HepG2 (cell line): ENCODE measurements around the gene ZNF383. TPM values are rescaled to one million over a fixed set of nuclear protein-coding genes. Genes with fewer than 3 reads are reported as not detected.

Experiments
- FOXA1 ChIP-seq, 2 experiments: fragments of 450-650 bp in 1 of 2; sonication (generic) in 1 of 2; formaldehyde crosslinking in 1 of 2; IDR thresholded peaks; 2 replicates each; pipeline versions ENCODE4 v1.4.0 to v1.6.1; 2016 to 2020; ENCODE audit warnings: missing genetic modification reagents in 1 of 2
- MTA1 ChIP-seq: sonication (generic); formaldehyde crosslinking; IDR thresholded peaks from 2 replicates; pipeline ENCODE4 v1.4.0; 2020; ENCODE audit warnings: missing genetic modification reagents, mild to moderate bottlenecking, borderline replicate concordance
- MTA3 ChIP-seq: sonication (generic); formaldehyde crosslinking; IDR thresholded peaks from 2 replicates; pipeline ENCODE4 v1.4.0; 2020; ENCODE audit warnings: missing genetic modification reagents
- MYNN ChIP-seq: sonication (generic); formaldehyde crosslinking; IDR thresholded peaks from 2 replicates; pipeline ENCODE4 v1.4.0; 2020; ENCODE audit warnings: mild to moderate bottlenecking, low read depth, missing genetic modification reagents
- NFKB2 ChIP-seq: sonication (generic); formaldehyde crosslinking; IDR thresholded peaks from 2 replicates; pipeline ENCODE4 v1.4.0; 2020; ENCODE audit warnings: missing genetic modification reagents, borderline replicate concordance
- RXRA ChIP-seq: sonication (generic); formaldehyde crosslinking; IDR thresholded peaks from 2 replicates; pipeline ENCODE4 v1.5.1; 2020; ENCODE audit warnings: missing genetic modification reagents
- SETDB1 ChIP-seq: sonication (generic); formaldehyde crosslinking; IDR thresholded peaks from 2 replicates; pipeline ENCODE4 v1.5.1; 2020; ENCODE audit warnings: missing genetic modification reagents, mild to moderate bottlenecking, borderline replicate concordance
- TCF7 ChIP-seq: sonication (generic); IDR thresholded peaks from 2 replicates; pipeline ENCODE4 v1.6.1; 2016; ENCODE audit warnings: antibody characterized with exemption, low read depth
- ZNF143 ChIP-seq: sonication (generic); formaldehyde crosslinking; IDR thresholded peaks from 2 replicates; pipeline ENCODE4 v1.4.0; 2020; ENCODE audit warnings: missing genetic modification reagents
- ZNF383 ChIP-seq: sonication (generic); formaldehyde crosslinking; IDR thresholded peaks from 2 replicates; pipeline ENCODE4 v1.4.0; 2020; ENCODE audit warnings: missing genetic modification reagents, mild to moderate bottlenecking, borderline replicate concordance
- ZNF567 ChIP-seq: sonication (generic); formaldehyde crosslinking; IDR thresholded peaks from 2 replicates; pipeline ENCODE4 v1.8.1; 2023; ENCODE audit warnings: mild to moderate bottlenecking, missing genetic modification reagents, borderline replicate concordance
- ZNF660 ChIP-seq: sonication (generic); formaldehyde crosslinking; IDR thresholded peaks from 2 replicates; pipeline ENCODE4 v1.5.1; 2020; ENCODE audit warnings: mild to moderate bottlenecking, low read depth, missing genetic modification reagents, borderline replicate concordance
- ZNF782 ChIP-seq: sonication (generic); formaldehyde crosslinking; IDR thresholded peaks from 2 replicates; pipeline ENCODE4 v1.4.0; 2020; ENCODE audit warnings: missing genetic modification reagents, mild to moderate bottlenecking, borderline replicate concordance
- ZNF788 ChIP-seq: sonication (generic); formaldehyde crosslinking; IDR thresholded peaks from 2 replicates; pipeline ENCODE4 v1.5.0; 2020; ENCODE audit warnings: mild to moderate bottlenecking, missing genetic modification reagents, borderline replicate concordance
- polyA plus RNA-seq, 8 experiments: library from polyadenylated mRNA; depleted of rRNA in 3 of 8; stranded (reverse) in 7 of 8; unstranded in 1 of 8; fragments of >200 nt; fragmentation: Illumina TruSeq in 4 of 8; extraction: Trizol in 4 of 8; gene quantifications; 2 replicates each; pipeline versions ENCODE4 v1.2.1 to v1.2.3, GENCODE V29; 2011 to 2016; ENCODE audit warnings: low read depth in 4 of 8, missing spikeins in 1 of 8, mixed read lengths in 1 of 8; ENCODE audit not compliant: insufficient read depth in 1 of 8
- total RNA-seq, 5 experiments: library from RNA; depleted of rRNA; stranded (reverse); fragments of >200 nt; fragmentation: Illumina TruSeq; extraction: Trizol; gene quantifications; 2 replicates each; pipeline ENCODE4 v1.2.3, GENCODE V29; 2016; ENCODE audit warnings: low read depth in 1 of 5
- TF ChIP-seq, protein P1 (sequence below): IDR thresholded peaks from 2 replicates; pipeline ENCODE4 v1.6.1; 2016; ENCODE audit warnings: mild to moderate bottlenecking
- TF ChIP-seq, protein P2 (sequence below): sonication (generic); formaldehyde crosslinking; IDR thresholded peaks from 2 replicates; pipeline ENCODE4 v1.4.0; 2020; ENCODE audit warnings: missing genetic modification reagents
- TF ChIP-seq, protein P3 (sequence below): fragments of 450-650 bp; IDR thresholded peaks from 2 replicates; pipeline ENCODE4 v1.6.1; 2017; ENCODE audit warnings: mild to moderate bottlenecking
- TF ChIP-seq, protein P4 (sequence below): IDR thresholded peaks from 2 replicates; pipeline ENCODE4 v1.6.1; 2016; ENCODE audit warnings: mild to moderate bottlenecking, missing biosample characterization, missing genetic modification reagents
- TF ChIP-seq, protein P5 (sequence below): sonication (generic); formaldehyde crosslinking; conservative IDR thresholded peaks from 2 replicates; pipeline ENCODE4 v1.4.0; 2020; ENCODE audit warnings: missing genetic modification reagents
- TF ChIP-seq, protein P6 (sequence below): sonication (generic); formaldehyde crosslinking; IDR thresholded peaks from 2 replicates; pipeline ENCODE4 v1.4.0; 2020; ENCODE audit warnings: mild to moderate bottlenecking, missing genetic modification reagents

Gene ZNF383
- total and polyA plus RNA-seq, 2 of the 13 experiments (the other 11 are each of a cell fraction or from before 2014, with no cell fraction given), result 2.6 to 4.1 TPM

DNA sequence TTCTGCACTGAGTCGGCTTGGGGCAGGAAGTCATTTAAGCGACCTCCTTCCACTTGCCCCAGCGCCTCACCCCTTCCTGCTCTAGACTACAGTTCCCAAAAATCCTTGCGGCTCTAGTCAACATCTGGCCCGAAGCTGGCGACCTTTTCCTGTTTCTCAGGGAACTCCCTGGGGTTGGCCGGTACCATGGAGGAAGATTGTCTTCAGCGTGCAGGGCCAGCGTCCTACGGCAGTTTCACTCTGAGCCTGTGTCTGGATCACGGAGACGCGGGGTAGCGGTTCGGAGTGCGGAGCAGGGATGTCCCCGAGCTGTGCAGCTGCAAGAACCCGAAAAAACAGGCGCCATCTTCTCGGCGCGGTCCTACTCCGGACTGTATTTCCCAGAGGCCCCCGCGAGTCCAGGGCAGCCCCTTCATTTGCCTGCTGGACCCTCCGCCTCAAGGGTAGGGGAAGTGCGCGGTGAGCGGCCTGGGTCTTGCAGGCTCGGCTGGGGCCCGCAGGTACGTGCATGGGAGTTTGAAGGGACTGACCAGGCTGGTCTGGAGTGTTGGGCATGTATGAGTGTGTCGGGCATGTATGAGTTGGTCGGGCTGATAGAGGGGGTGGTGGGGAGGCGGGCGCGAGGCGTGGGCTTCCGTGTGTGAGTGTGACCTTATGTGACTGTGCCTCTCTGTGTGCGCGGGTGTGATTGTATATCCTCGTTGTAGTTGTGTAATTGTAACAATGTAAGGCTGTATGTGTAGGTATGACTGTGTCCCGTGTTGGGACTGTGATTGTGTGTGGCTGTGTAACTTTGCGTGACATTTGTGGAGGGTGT lies at the start of gene ZNF383 (continued):
- TF ChIP-seq, protein P1, sequence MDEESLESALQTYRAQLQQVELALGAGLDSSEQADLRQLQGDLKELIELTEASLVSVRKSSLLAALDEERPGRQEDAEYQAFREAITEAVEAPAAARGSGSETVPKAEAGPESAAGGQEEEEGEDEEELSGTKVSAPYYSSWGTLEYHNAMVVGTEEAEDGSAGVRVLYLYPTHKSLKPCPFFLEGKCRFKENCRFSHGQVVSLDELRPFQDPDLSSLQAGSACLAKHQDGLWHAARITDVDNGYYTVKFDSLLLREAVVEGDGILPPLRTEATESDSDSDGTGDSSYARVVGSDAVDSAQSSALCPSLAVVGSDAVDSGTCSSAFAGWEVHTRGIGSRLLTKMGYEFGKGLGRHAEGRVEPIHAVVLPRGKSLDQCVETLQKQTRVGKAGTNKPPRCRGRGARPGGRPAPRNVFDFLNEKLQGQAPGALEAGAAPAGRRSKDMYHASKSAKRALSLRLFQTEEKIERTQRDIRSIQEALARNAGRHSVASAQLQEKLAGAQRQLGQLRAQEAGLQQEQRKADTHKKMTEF (CRISPR knock-in tag), result peak; percentile 76; the same call in 1 of the 2 replicates
- TF ChIP-seq NFKB2 (CRISPR knock-in tag), result peak; percentile 70; the same call in 1 of the 2 replicates
- TF ChIP-seq, protein P2, sequence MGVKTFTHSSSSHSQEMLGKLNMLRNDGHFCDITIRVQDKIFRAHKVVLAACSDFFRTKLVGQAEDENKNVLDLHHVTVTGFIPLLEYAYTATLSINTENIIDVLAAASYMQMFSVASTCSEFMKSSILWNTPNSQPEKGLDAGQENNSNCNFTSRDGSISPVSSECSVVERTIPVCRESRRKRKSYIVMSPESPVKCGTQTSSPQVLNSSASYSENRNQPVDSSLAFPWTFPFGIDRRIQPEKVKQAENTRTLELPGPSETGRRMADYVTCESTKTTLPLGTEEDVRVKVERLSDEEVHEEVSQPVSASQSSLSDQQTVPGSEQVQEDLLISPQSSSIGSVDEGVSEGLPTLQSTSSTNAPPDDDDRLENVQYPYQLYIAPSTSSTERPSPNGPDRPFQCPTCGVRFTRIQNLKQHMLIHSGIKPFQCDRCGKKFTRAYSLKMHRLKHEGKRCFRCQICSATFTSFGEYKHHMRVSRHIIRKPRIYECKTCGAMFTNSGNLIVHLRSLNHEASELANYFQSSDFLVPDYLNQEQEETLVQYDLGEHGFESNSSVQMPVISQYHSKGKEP, result no peak
- TF ChIP-seq, protein P3, sequence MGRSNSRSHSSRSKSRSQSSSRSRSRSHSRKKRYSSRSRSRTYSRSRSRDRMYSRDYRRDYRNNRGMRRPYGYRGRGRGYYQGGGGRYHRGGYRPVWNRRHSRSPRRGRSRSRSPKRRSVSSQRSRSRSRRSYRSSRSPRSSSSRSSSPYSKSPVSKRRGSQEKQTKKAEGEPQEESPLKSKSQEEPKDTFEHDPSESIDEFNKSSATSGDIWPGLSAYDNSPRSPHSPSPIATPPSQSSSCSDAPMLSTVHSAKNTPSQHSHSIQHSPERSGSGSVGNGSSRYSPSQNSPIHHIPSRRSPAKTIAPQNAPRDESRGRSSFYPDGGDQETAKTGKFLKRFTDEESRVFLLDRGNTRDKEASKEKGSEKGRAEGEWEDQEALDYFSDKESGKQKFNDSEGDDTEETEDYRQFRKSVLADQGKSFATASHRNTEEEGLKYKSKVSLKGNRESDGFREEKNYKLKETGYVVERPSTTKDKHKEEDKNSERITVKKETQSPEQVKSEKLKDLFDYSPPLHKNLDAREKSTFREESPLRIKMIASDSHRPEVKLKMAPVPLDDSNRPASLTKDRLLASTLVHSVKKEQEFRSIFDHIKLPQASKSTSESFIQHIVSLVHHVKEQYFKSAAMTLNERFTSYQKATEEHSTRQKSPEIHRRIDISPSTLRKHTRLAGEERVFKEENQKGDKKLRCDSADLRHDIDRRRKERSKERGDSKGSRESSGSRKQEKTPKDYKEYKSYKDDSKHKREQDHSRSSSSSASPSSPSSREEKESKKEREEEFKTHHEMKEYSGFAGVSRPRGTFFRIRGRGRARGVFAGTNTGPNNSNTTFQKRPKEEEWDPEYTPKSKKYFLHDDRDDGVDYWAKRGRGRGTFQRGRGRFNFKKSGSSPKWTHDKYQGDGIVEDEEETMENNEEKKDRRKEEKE, result no peak
- TF ChIP-seq FOXA1 (IDR thresholded peaks at IDR 0.05), result no peak
- TF ChIP-seq FOXA1 (CRISPR knock-in tag; IDR thresholded peaks at IDR 0.05), result peak; percentile 69
- TF ChIP-seq ZNF782 (CRISPR knock-in tag), result no peak
- TF ChIP-seq MTA1, result no peak
- TF ChIP-seq ZNF567 (CRISPR knock-in tag), result peak; percentile 76; the same call in 1 of the 2 replicates
- TF ChIP-seq ZNF788 (CRISPR knock-in tag), result peak; percentile 86; the same call in 1 of the 2 replicates
- TF ChIP-seq, protein P4, sequence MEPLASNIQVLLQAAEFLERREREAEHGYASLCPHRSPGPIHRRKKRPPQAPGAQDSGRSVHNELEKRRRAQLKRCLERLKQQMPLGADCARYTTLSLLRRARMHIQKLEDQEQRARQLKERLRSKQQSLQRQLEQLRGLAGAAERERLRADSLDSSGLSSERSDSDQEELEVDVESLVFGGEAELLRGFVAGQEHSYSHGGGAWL, result no peak; the same call in 1 of the 2 replicates
- TF ChIP-seq ZNF660 (CRISPR knock-in tag), result no peak
- TF ChIP-seq SETDB1, result no peak
- TF ChIP-seq, protein P5, sequence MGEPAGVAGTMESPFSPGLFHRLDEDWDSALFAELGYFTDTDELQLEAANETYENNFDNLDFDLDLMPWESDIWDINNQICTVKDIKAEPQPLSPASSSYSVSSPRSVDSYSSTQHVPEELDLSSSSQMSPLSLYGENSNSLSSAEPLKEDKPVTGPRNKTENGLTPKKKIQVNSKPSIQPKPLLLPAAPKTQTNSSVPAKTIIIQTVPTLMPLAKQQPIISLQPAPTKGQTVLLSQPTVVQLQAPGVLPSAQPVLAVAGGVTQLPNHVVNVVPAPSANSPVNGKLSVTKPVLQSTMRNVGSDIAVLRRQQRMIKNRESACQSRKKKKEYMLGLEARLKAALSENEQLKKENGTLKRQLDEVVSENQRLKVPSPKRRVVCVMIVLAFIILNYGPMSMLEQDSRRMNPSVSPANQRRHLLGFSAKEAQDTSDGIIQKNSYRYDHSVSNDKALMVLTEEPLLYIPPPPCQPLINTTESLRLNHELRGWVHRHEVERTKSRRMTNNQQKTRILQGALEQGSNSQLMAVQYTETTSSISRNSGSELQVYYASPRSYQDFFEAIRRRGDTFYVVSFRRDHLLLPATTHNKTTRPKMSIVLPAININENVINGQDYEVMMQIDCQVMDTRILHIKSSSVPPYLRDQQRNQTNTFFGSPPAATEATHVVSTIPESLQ (CRISPR knock-in tag), result no peak
- no peak for TF ChIP-seq TCF7
- 0 out of 2 replicates have a peak, but pooled peaks have one; percentile 19 for TF ChIP-seq MYNN (CRISPR knock-in tag)
- TF ChIP-seq RXRA (CRISPR knock-in tag), result peak; percentile 67
- peak; percentile 93 for TF ChIP-seq ZNF143 (CRISPR knock-in tag)
- TF ChIP-seq, protein P6, sequence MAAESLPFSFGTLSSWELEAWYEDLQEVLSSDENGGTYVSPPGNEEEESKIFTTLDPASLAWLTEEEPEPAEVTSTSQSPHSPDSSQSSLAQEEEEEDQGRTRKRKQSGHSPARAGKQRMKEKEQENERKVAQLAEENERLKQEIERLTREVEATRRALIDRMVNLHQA, result no peak
- TF ChIP-seq ZNF383 (CRISPR knock-in tag), result no peak
- no peak for TF ChIP-seq MTA3 (CRISPR knock-in tag)
